Activated CD4-positive, alpha-beta T cell treated with anti-CD3 and anti-CD28 coated beads for 36 hours (primary cell): Measurements from ENCODE around the gene ANGPTL2. TPM values are rescaled to one million over a fixed set of nuclear protein-coding genes. Genes with fewer than 3 reads are reported as not detected.
A peak's percentile ranks its signal among the peaks of the same experiment; 100 is the strongest.

Experiments used
- ATAC-seq: fragments of 200-7000 bp; cut with Tn5 transposase; one replicate; pipeline ENCODE4 v1.10.0; 2021; ENCODE audit warnings: mild to moderate bottlenecking, moderate library complexity
- CTCF ChIA-PET: fragments of 350-600 bp; sonication (Branson Sonifier 250); formaldehyde crosslinking; loops from one replicate; lab custom pipeline; 2021; ENCODE audit warnings: antibody characterized with exemption; lab: Charles Lee
- POLR2A ChIA-PET: fragments of 350-600 bp; sonication (Branson Sonifier 250); formaldehyde crosslinking; loops from one replicate; lab custom pipeline; 2021; ENCODE audit warnings: antibody characterized with exemption, inconsistent platforms; lab: Charles Lee
- DNase-seq: peaks from one replicate; pipeline ENCODE4 v3.0.0-alpha.2; 2020
- H3K27ac Mint-ChIP-seq: one replicate; pipeline ENCODE4 v1.8.0; 2021; ENCODE audit warnings: mixed read lengths
- H3K27me3 Mint-ChIP-seq: one replicate; pipeline ENCODE4 v1.8.0; 2021; ENCODE audit warnings: mixed read lengths
- H3K36me3 Mint-ChIP-seq: one replicate; pipeline ENCODE4 v1.8.0; 2021; ENCODE audit warnings: low read depth, mixed read lengths
- H3K4me1 Mint-ChIP-seq: one replicate; pipeline ENCODE4 v1.8.0; 2021; ENCODE audit warnings: mixed read lengths
- H3K4me3 Mint-ChIP-seq: one replicate; pipeline ENCODE4 v1.8.0; 2021; ENCODE audit warnings: mild to moderate bottlenecking, moderate library complexity, mixed read lengths
- H3K9me3 Mint-ChIP-seq: one replicate; pipeline ENCODE4 v1.8.0; 2021; ENCODE audit warnings: low read depth, mixed read lengths
- intact Hi-C, 2 experiments: fragments of 100-400 bp; cut with DNase I in 1 of 2; cut with micrococcal nuclease in 1 of 2; formaldehyde crosslinking; loops; one replicate each; pipeline versions ENCODE4 v1.14.2 to v1.15.1; 2022 to 2024; cut with DNase I, micrococcal nuclease
- total RNA-seq, 2 experiments: library from RNA; stranded (reverse); gene quantifications; one replicate each; pipeline ENCODE4 v1.2.3, GENCODE V29; 2021

The ANGPTL2 gene
- total RNA-seq, 2 experiments from 2014 or later = not detected

DNA sequence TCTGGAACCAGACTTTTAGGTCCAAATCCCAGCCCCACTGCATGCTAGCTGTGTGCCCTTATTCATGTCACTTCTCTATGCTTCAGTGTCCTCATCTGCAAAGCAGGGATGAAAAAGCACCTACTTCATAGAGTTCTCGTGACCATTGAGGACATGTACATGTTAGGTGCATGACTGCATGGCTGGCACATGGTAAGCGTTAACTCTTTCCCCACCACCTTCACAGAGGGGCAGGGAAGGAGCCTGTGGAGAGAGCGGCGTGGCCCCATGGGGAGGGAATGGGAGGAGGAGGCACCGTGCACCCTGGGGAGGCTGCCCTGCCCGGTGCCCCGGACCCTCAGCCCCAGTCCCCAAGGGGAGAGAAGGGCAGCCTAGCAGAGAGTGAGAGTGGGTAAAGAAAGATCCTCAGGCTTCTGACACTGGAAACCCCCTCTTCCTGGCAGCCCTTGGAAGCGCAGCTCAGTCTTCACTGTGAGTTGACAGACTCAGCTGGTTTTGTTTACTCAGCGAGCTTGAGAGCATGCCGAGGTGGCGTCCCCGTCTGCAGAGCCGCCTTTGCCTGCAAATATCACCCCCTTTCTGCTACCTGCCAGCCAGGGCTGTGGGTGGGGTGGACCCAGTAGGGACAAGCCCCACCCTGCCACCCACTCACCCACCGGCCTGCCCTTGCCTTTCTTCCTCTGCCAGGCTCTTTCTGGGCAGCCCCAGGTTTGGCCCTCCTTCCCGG, 10.6 kb upstream of the ANGPTL2 start:
- Mint-ChIP-seq H3K27ac (no peak overlapping the region), H3K9me3 (no peaks in the 10 kb centered on the region), H3K4me1 (no peaks in the 10 kb centered on the region), H3K4me3 (no peak overlapping the region), H3K36me3 (no peaks in the 10 kb centered on the region), H3K27me3 (peaks cover 6% of the 10 kb centered on the region)
- CTCF ChIA-PET = no interaction called here
- intact Hi-C loops = no loop called here
- POLR2A ChIA-PET = no interaction called here
- no peak for ATAC-seq
- DNase-seq = no peak

DNA sequence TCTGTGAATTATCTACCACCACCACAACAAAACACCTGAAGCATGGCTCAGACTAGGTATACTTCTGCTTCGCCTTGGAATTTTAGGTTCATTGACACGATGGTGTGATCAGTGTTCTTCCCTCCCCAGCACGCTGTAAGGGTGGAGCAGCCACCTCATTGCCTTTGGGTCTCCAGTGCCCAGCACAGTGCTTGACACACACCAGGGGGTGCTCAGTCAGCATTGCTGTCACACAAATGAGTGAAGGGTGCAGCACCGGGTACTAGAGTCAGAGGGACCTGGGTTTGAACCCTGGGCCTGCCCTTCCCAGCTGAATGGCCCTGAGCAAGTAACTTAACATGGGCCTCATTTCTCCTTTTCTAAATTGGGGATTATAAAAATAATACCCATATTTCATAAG, 9.9 kb upstream of the ANGPTL2 start:
- ATAC-seq = no peak
- no peak overlapping the region for H3K27ac Mint-ChIP-seq
- intact Hi-C loops = no loop called here
- no peak for DNase-seq
- POLR2A ChIA-PET = no interaction called here
- H3K36me3 Mint-ChIP-seq = no peaks in the 10 kb centered on the region
- H3K9me3 Mint-ChIP-seq = no peaks in the 10 kb centered on the region
- no peaks in the 10 kb centered on the region for H3K4me1 Mint-ChIP-seq
- CTCF ChIA-PET = interaction anchor here (0.7 kb wide), 1 partner anchor 49 kb away, joined by 3 read pairs; no protein-coding TSS in a partner anchor
- no peak overlapping the region for H3K4me3 Mint-ChIP-seq
- H3K27me3 Mint-ChIP-seq = peaks cover 9% of the 10 kb centered on the region

DNA sequence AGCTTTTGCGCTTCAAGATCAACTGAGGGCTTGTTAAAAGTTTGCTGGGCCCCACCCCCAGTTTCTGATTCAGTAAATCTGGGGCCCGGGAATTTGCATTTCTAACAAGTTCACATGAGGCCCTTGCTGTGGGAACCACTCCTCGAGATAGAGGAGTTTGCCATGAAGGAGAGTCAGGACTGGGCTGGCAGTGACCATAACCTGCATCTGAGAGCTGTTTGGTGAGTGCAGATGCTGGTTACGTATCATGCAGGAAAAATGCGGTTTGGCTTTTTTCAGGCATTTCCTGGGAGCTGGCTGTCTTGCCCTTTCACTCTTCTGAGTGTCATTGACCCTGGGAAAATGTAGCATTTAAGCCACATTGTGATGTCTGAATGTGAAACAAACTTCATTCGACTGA, 9.4 kb upstream of the ANGPTL2 start:
- H3K4me1 Mint-ChIP-seq = no peaks in the 10 kb centered on the region
- no peaks in the 10 kb centered on the region for H3K9me3 Mint-ChIP-seq
- no peaks in the 10 kb centered on the region for H3K36me3 Mint-ChIP-seq
- ChIA-PET POLR2A (no interaction called here), CTCF (interaction anchor here (0.7 kb wide), 1 partner anchor 48 kb away, joined by 3 read pairs; no protein-coding TSS in a partner anchor)
- no peak overlapping the region for H3K4me3 Mint-ChIP-seq
- ATAC-seq = no peak
- intact Hi-C loops = no loop called here
- H3K27ac Mint-ChIP-seq = no peak overlapping the region
- peaks cover 11% of the 10 kb centered on the region for H3K27me3 Mint-ChIP-seq
- DNase-seq = no peak

- ATAC-seq = no peak
- ChIA-PET POLR2A (no interaction called here), CTCF (interaction anchor here (0.9 kb wide), 1 partner anchor 190 kb away, joined by 3 read pairs; no protein-coding TSS in a partner anchor)
Measured at GRCh38 chr9:127130661-127131538, 8.5 kb upstream of the ANGPTL2 start.

DNA sequence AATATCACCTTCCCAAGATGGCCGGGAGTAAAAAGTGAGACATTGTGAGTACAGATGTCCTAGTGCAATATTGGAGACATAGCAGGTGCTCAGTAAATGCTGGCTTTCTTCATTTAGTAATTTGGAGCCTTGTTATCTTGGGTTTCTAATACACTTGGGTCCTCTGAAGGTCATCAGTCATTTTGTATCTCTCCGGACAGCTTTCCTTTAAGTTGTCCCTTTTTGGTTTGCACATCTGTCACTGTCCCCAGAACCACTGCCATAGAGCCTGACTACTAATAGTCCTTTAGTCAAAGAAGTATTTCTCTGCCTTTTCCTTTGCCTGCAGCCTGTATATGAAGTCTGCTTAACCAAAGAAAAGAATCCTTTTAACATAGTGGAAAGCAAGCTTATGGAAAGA, 7.8 kb upstream of the ANGPTL2 start:
- H3K9me3 Mint-ChIP-seq = no peaks in the 10 kb centered on the region

More at GRCh38 chr9:127130661-127131538, 8.5 kb upstream of the ANGPTL2 start:
- Mint-ChIP-seq H3K36me3 (no peaks in the 10 kb centered on the region), H3K4me3 (no peak overlapping the region), H3K4me1 (no peaks in the 10 kb centered on the region), H3K27ac (no peak overlapping the region), H3K9me3 (no peaks in the 10 kb centered on the region), H3K27me3 (peaks cover 11% of the 10 kb centered on the region)
- DNase-seq = no peak
- intact Hi-C loops = no loop called here

GRCh38 chr9:127129718-127130085, 7.3 kb upstream of the ANGPTL2 start:
- POLR2A ChIA-PET = no interaction called here
- Mint-ChIP-seq H3K27ac (no peak overlapping the region), H3K27me3 (peaks cover 14% of the 10 kb centered on the region), H3K36me3 (no peaks in the 10 kb centered on the region), H3K9me3 (no peaks in the 10 kb centered on the region), H3K4me3 (no peak overlapping the region), H3K4me1 (no peaks in the 10 kb centered on the region)
- ATAC-seq (no peak), DNase-seq (no peak)
- intact Hi-C loops = no loop called here
- CTCF ChIA-PET = interaction anchor here (0.6 to 1.2 kb wide), 2 partner anchors 14 to 18 kb away, joined by 3 to 4 read pairs; no protein-coding TSS in a partner anchor

More for the DNA sequence above, 7.8 kb upstream of the ANGPTL2 start:
- Mint-ChIP-seq H3K4me3 (no peak overlapping the region), H3K36me3 (no peaks in the 10 kb centered on the region), H3K4me1 (no peaks in the 10 kb centered on the region), H3K27me3 (peaks cover 14% of the 10 kb centered on the region), H3K27ac (no peak overlapping the region)
- intact Hi-C loops = no loop called here
- ATAC-seq (no peak), DNase-seq (no peak)
- CTCF ChIA-PET = no interaction called here
- POLR2A ChIA-PET = no interaction called here

- Mint-ChIP-seq H3K4me3 (no peak overlapping the region), H3K4me1 (no peaks in the 10 kb centered on the region), H3K36me3 (no peaks in the 10 kb centered on the region), H3K27me3 (peaks cover 16% of the 10 kb centered on the region), H3K27ac (no peak overlapping the region), H3K9me3 (no peaks in the 10 kb centered on the region)
- CTCF ChIA-PET = interaction anchor here (0.6 to 1.2 kb wide), 3 partner anchors 13 to 47 kb away, joined by 3 to 4 read pairs (median 3); no protein-coding TSS in a partner anchor
- intact Hi-C loops = no loop called here
- ATAC-seq (no peak), DNase-seq (no peak)
- POLR2A ChIA-PET = no interaction called here
Measured at GRCh38 chr9:127129073-127129717, 6.8 kb upstream of the ANGPTL2 start.

DNA sequence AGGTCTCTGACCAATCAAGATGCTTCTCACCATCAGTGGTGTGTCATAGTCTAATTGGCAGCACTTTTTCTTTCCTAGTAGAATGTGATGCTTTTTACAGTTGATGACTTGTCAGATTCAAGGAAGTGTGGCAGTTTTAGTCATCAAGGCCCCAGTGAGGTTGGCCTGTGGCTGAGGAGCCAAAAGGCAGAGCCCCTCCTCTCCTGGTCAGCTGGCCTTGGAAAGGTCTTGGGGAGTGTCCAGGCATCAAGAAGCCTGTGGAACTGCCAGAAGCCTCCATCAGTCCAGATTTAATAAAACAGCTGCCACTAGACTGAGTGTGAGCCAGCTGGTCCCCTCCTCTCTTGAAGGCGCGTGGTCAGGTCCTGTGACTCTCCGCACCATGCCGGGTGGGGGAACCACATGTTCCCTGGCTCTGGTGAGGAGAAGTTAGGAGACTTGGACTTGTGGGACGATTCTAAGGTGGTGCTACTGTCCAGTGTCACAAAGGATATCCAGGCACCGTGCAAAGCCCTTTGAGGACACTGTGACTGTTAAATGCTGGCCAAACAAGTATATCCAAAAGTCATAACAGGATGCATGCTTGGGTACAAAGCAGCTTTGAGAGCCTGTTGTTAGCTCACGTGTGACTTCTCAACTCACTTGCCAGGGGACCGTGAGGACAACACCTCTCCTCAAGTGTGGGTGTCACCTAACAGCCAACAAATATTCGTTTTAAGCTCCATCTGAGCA, 6.1 kb upstream of the ANGPTL2 start:
- peak; percentile 19 for ATAC-seq

GRCh38 chr9:127126971-127127370, 4.5 kb upstream of the ANGPTL2 start:
- H3K9me3 Mint-ChIP-seq = no peaks in the 10 kb centered on the region
- POLR2A ChIA-PET = no interaction called here
- H3K4me3 Mint-ChIP-seq = no peak overlapping the region
- H3K27ac Mint-ChIP-seq = no peak overlapping the region
- intact Hi-C loops = no loop called here
- DNase-seq (no peak), ATAC-seq (no peak)
- H3K36me3 Mint-ChIP-seq = no peaks in the 10 kb centered on the region
- peaks cover 21% of the 10 kb centered on the region for H3K27me3 Mint-ChIP-seq
- CTCF ChIA-PET = interaction anchor here (0.7 kb wide), 1 partner anchor 8 kb away, joined by 4 read pairs; no protein-coding TSS in a partner anchor
- no peaks in the 10 kb centered on the region for H3K4me1 Mint-ChIP-seq

More for the DNA sequence above, 6.1 kb upstream of the ANGPTL2 start:
- Mint-ChIP-seq H3K36me3 (no peaks in the 10 kb centered on the region), H3K27me3 (peaks cover 17% of the 10 kb centered on the region), H3K9me3 (no peaks in the 10 kb centered on the region), H3K4me1 (no peaks in the 10 kb centered on the region), H3K27ac (no peak overlapping the region), H3K4me3 (no peak overlapping the region)
- intact Hi-C loops = no loop called here
- POLR2A ChIA-PET = no interaction called here
- CTCF ChIA-PET = interaction anchor here (0.7 to 1.2 kb wide), 2 partner anchors 19 to 48 kb away, joined by 3 read pairs; no protein-coding TSS in a partner anchor
- no peak for DNase-seq

GRCh38 chr9:127124792-127125191, 2.4 kb upstream of the ANGPTL2 start:
- ChIA-PET CTCF (no interaction called here), POLR2A (no interaction called here)
- Mint-ChIP-seq H3K27me3 (peaks cover 32% of the 10 kb centered on the region), H3K27ac (no peak overlapping the region), H3K36me3 (no peaks in the 10 kb centered on the region), H3K4me1 (no peaks in the 10 kb centered on the region), H3K9me3 (no peaks in the 10 kb centered on the region), H3K4me3 (no peak overlapping the region)
- ATAC-seq = no peak
- intact Hi-C loops = no loop called here
- DNase-seq = no peak

GRCh38 chr9:127124111-127124531, 1.7 kb upstream of the ANGPTL2 start:
- intact Hi-C loops = no loop called here
- DNase-seq = no peak
- no peaks in the 10 kb centered on the region for H3K9me3 Mint-ChIP-seq
- no peak overlapping the region for H3K27ac Mint-ChIP-seq
- ATAC-seq = no peak
- no peaks in the 10 kb centered on the region for H3K36me3 Mint-ChIP-seq
- CTCF ChIA-PET = no interaction called here
- no peak overlapping the region for H3K4me3 Mint-ChIP-seq
- POLR2A ChIA-PET = no interaction called here
- H3K4me1 Mint-ChIP-seq = no peaks in the 10 kb centered on the region
- H3K27me3 Mint-ChIP-seq = peaks cover 34% of the 10 kb centered on the region
